GM23338 (cell line): ENCODE measurements around the gene NDUFS2.

Experiments used
- CREB1 ChIP-seq: fragments of 250-450 bp; sonication (Bioruptor Pico); IDR thresholded peaks from 2 replicates; pipeline ENCODE4 v1.5.0; 2020; ENCODE audit warnings: low read depth, mild to moderate bottlenecking, moderate library complexity
- EZH2phosphoT487 ChIP-seq: fragments of 200-600 bp; sonication (generic); IDR thresholded peaks from one replicate; pipeline ENCODE4 v1.8.1; 2018; ENCODE audit warnings: antibody characterized with exemption; ENCODE audit not compliant: unreplicated experiment
- TF ChIP-seq, protein P1 (sequence below): IDR thresholded peaks from one replicate; pipeline ENCODE4 v1.6.1; 2018; ENCODE audit warnings: antibody characterized with exemption; ENCODE audit not compliant: unreplicated experiment

DNA sequence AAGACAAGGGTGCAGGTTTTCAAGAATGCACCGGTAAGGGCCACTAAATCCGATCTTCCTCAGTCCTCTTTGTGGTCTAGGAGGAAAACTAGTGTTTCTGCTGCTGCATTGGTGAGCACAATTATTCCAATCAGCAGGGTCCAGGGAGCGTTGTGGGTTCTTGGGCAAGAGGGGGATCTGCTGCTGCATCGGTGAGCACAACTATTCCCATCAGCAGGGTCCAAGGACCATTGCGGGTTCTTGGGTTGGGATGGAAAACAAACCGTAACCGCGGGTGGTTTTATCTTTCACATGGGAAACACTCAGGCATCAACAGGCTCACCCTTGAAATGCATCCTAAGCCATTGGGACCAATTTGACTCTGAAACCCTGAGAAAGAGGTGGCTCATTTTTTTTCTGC, 49.4 kb downstream of the NDUFS2 start:
- TF ChIP-seq, protein P1, sequence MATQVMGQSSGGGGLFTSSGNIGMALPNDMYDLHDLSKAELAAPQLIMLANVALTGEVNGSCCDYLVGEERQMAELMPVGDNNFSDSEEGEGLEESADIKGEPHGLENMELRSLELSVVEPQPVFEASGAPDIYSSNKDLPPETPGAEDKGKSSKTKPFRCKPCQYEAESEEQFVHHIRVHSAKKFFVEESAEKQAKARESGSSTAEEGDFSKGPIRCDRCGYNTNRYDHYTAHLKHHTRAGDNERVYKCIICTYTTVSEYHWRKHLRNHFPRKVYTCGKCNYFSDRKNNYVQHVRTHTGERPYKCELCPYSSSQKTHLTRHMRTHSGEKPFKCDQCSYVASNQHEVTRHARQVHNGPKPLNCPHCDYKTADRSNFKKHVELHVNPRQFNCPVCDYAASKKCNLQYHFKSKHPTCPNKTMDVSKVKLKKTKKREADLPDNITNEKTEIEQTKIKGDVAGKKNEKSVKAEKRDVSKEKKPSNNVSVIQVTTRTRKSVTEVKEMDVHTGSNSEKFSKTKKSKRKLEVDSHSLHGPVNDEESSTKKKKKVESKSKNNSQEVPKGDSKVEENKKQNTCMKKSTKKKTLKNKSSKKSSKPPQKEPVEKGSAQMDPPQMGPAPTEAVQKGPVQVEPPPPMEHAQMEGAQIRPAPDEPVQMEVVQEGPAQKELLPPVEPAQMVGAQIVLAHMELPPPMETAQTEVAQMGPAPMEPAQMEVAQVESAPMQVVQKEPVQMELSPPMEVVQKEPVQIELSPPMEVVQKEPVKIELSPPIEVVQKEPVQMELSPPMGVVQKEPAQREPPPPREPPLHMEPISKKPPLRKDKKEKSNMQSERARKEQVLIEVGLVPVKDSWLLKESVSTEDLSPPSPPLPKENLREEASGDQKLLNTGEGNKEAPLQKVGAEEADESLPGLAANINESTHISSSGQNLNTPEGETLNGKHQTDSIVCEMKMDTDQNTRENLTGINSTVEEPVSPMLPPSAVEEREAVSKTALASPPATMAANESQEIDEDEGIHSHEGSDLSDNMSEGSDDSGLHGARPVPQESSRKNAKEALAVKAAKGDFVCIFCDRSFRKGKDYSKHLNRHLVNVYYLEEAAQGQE = no peak
- TF ChIP-seq EZH2phosphoT487 (no peak), CREB1 (CRISPR knock-in tag) (no peak)
